ENCODE measurements around the gene CGB8.
"Not testable (repeated sequence)": the region's sequence is repeated elsewhere in the genome, so short reads cannot be mapped to it uniquely, and the experiment has no call there.

DNA sequence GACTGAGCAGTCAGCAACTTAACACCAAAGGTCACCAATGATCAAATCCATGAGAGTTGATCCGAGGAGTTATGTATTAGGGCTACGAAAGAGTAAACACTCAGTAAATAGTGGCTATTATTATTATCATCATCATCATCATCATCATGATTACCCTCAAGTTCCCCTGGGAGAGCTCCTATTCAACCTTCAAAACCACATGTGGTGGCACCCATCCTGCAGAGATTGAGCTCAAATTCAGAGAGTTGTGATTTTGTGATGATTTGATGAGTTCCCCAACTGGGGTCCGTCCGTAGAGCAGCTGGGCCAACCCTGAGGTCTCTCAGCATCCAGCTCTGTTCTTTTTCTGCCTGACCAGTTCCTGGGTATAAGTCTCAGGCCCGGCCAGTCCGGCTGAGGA is 23.8 kb downstream of the CGB8 start:
- TF ChIP-seq, protein P1, sequence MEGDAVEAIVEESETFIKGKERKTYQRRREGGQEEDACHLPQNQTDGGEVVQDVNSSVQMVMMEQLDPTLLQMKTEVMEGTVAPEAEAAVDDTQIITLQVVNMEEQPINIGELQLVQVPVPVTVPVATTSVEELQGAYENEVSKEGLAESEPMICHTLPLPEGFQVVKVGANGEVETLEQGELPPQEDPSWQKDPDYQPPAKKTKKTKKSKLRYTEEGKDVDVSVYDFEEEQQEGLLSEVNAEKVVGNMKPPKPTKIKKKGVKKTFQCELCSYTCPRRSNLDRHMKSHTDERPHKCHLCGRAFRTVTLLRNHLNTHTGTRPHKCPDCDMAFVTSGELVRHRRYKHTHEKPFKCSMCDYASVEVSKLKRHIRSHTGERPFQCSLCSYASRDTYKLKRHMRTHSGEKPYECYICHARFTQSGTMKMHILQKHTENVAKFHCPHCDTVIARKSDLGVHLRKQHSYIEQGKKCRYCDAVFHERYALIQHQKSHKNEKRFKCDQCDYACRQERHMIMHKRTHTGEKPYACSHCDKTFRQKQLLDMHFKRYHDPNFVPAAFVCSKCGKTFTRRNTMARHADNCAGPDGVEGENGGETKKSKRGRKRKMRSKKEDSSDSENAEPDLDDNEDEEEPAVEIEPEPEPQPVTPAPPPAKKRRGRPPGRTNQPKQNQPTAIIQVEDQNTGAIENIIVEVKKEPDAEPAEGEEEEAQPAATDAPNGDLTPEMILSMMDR (conservative IDR thresholded peaks at IDR 0.05), result not testable (repeated sequence)
- TF ChIP-seq ZFX (IDR thresholded peaks at IDR 0.05), result not testable (repeated sequence)

All from C4-2B (cell line).